Mammary epithelial cell (primary cell): ENCODE results near the gene MRRF.
"Not testable (repeated sequence)": the region's sequence is repeated elsewhere in the genome, so short reads cannot be mapped to it uniquely, and the experiment has no call there.

Experiments used
- EZH2 ChIP-seq: IDR thresholded peaks from 2 replicates; pipeline ENCODE4 v1.6.1; 2012; ENCODE audit warnings: low read length, inconsistent platforms, borderline replicate concordance
- TF ChIP-seq, protein P1 (sequence below), 2 donors: IDR thresholded peaks in 1 of 2; conservative IDR thresholded peaks in 1 of 2; 2 replicates each; pipeline ENCODE4 v1.5.1; 2011 to 2012; ENCODE audit warnings: inconsistent platforms in 2 of 2, low read length in 2 of 2, mild to moderate bottlenecking in 2 of 2, control low read depth in 1 of 2, low read depth in 1 of 2; ENCODE audit not compliant: insufficient read depth in 1 of 2; ENCODE audit errors: extremely low read depth in 1 of 2

- TF ChIP-seq, protein P1, sequence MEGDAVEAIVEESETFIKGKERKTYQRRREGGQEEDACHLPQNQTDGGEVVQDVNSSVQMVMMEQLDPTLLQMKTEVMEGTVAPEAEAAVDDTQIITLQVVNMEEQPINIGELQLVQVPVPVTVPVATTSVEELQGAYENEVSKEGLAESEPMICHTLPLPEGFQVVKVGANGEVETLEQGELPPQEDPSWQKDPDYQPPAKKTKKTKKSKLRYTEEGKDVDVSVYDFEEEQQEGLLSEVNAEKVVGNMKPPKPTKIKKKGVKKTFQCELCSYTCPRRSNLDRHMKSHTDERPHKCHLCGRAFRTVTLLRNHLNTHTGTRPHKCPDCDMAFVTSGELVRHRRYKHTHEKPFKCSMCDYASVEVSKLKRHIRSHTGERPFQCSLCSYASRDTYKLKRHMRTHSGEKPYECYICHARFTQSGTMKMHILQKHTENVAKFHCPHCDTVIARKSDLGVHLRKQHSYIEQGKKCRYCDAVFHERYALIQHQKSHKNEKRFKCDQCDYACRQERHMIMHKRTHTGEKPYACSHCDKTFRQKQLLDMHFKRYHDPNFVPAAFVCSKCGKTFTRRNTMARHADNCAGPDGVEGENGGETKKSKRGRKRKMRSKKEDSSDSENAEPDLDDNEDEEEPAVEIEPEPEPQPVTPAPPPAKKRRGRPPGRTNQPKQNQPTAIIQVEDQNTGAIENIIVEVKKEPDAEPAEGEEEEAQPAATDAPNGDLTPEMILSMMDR (conservative IDR thresholded peaks at IDR 0.05 in 1 of 2, IDR thresholded peaks at IDR 0.05 in 1 of 2; ENCODE audit: extremely low read depth in 1 of 2, insufficient read depth in 1 of 2, low read depth in 1 of 2, low read length in 2 of 2), result not testable (repeated sequence)
- not testable (repeated sequence) for TF ChIP-seq EZH2
Observed at GRCh38 chr9:122363131-122363530, 98.4 kb downstream of the MRRF start.
